HG03039 (cell line): ENCODE data around the gene COX5B.

Experiments
- ATAC-seq: cut with Tn5 transposase; IDR thresholded peaks from one replicate; pipeline ENCODE4 v1.9.1; 2021; ENCODE audit warnings: mild to moderate bottlenecking, moderate library complexity; ENCODE audit not compliant: unreplicated experiment

Gene COX5B

GRCh38 chr2:97653874-97654273 lies 8.0 kb downstream of the COX5B start:
- no peak for ATAC-seq

DNA sequence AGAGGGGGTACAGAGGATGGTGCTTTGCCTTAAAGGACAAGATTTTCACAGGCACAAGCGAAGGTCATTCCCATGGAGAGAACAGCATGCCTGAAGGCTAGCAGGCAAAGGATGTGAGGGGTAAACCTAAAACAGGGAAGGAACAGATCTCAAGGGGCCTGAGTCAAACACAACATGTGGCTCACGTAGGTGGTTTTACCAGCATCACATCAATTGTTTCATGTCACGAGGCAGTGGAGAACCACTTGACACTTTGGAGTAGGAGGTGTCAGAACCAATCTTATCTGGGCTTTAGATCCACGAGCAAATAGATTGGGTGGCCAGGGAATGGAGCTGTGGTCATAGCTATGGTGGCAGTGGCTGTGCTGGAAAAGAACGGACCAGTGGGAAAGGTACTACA lies 8.4 kb downstream of the COX5B start:
- ATAC-seq, result no peak

GRCh38 chr2:97654791-97655190 lies 8.9 kb downstream of the COX5B start:
- ATAC-seq, result no peak

- no peak for ATAC-seq
Observed at GRCh38 chr2:97656129-97656755, 10.4 kb downstream of the COX5B start.

DNA sequence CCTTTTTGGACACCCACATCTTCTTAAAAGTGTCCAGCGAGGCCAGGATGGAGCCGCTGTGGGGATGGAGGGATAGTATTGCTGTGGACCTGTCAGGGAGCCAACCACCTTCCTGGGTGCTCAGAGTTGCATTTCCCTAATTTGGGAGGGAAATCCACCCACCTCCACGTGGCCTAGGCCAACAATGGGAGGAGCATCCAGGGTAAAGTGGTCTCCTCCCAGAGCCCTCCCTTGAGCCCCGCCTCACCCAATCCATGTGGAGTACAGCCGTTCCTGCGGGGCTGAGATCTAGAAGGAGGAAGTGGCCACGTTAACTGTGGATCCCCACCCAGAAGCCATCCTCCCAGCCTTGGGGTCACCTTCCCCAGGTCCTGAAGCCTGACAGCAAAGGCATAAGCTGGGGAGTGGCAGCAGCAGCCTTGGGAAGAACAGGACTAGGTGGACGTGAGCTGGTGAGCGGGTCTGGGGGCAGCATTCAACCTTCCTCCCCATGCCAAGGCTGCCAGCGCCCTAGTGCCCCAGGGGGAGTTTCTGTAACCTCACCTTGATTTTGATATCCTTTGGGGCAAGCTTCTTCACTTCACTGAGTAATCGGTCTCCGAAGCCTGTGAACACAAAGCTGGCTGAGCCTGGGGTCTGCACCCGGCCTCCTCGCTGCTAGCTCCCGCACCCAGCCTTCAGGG lies 11.2 kb downstream of the COX5B start:
- no peak for ATAC-seq

DNA sequence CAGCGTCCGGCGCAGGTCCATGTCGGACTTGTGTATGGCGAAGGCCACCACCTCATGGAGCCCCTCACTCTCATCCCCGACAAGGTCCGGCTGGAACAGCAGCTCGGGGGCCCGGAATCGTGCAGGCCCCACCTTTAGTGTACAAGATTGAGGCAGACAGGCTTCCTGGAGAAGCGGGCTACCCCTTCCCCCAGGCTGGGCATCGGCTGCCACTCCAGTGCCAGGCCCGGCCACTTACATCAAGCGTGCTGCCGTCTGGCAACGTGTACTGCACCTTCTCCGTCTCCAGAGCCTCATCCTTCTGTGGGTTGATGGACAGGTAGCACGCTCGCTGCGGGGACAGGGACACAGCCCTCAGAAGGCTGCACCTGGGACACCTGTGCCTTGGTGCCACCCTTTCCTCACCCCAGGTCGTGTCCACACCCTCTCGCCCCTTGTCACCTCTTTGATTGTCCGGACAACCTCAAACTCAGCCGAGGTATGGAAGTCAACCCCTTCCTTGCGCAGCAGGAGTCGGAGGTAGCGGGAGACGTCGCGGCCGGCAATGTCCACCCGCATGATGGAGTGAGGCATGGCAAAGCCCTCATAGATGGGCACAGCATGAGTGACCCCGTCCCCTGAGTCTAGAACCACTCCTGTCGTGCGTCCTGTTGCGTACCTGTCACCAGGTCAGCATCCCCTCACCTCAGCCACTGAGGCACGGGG lies 12.3 kb downstream of the COX5B start:
- no peak for ATAC-seq

- ATAC-seq, result no peak
Observed at GRCh38 chr2:97658691-97659157, 12.9 kb downstream of the COX5B start.

DNA sequence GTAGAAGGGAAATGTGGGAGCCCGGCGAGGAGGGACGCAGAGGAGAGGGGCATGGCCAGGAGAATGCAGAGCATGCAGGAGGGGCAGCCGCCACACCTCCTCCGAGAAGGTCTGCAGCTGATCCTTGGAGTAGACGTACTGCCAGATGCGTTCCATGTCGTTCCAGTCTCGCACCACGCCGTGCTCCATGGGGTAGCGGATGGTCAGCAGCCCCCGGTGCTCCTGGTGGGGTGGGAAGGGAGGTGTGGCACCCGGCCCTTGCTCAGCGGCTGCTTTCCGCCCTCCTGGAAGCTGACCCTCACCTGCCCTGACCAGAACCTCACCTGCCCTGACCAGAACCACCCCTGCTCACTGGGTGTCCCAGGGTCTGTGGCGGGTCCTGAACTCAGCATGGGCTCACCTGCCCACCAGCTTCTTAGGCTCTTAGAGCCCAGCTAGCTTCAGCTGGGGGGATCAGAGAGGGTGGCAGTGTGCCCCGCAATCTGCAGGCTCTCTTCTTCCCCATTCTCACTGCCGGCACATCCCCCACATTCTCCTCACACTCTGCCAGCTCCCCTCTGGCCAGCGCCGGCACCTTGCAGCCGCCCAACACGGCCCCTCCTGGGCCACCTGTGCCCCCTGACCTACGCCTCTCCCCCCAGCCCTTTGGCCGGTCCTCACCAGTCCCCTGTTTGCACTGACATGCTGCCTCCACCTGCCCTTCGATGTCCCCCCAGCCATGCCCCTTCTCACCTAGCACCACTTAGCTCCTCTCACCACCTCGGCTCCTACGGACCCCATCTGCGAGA lies 13.6 kb downstream of the COX5B start:
- no peak for ATAC-seq

GRCh38 chr2:97660044-97660774 lies 14.3 kb downstream of the COX5B start:
- no peak for ATAC-seq

DNA sequence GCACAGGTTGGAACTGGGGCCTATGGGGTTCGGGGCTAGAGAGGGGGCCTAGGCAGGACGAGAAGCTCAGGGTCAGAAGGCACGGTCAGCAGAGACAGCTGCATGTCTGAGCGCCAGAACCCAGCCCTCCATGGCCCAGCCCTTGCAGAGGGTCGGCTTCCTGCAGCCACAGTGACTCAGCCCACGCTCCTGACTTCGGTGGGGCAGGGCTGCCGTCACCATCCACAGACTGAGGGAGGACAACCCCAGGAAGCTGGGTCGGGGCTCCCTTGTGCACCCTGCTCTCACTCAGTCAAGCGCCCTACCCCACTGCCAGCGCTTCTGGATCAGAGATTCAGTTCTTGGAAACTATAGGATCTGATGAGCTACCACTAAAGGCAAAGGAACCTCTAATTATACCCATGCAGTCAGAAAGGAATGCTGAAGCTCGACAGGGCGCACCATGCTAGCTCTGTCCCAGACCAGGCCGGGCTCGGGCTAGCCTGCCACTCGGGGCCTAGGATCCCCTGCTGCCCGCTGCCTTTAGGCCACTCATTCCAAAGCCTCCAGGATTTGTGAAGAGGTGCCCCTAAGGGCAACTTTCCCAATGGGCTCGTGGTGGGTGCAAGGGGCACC lies 15.0 kb downstream of the COX5B start:
- no peak for ATAC-seq

GRCh38 chr2:97661927-97662326 lies 16.1 kb downstream of the COX5B start:
- ATAC-seq, result no peak

- no peak for ATAC-seq
Observed at GRCh38 chr2:97662386-97662894, 16.6 kb downstream of the COX5B start.

- ATAC-seq, result peak; percentile 35
Observed at GRCh38 chr2:97662895-97663625, 17.2 kb downstream of the COX5B start.

GRCh38 chr2:97663626-97663961 lies 17.7 kb downstream of the COX5B start:
- ATAC-seq, result no peak

GRCh38 chr2:97663962-97664635 lies 18.2 kb downstream of the COX5B start, which contains the start of gene ACTR1B:
ACTR1B (minus strand) TSS chr2:97664044; CDS start chr2:97663890, 154 bp downstream.
- ATAC-seq, result peak; percentile 86

GRCh38 chr2:97664636-97664970 lies 18.7 kb downstream of the COX5B start:
- ATAC-seq, result no peak

DNA sequence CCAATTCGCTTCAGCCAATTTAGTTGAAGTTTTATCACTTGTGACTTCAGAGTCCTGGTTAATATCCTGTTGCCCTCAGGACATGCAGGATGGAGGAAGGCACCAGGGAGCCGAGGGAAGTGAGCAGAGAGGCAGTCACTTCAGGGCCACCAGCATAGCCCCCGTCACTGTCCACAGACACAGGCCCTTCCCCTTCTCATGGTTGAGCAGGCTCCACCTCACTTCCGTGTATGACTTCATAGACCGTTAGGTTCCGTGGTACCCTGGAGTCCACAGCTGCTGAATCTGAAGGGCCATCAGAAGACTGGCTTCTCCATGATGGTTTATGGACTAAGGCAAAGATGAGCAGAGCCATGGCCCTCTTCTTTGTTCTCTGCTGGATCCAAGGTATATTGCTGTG lies 23.6 kb downstream of the COX5B start, which contains the start of gene C2orf92:
Gene C2orf92 (plus strand): TSS at position 266 of the 400 bp plus-strand sequence. CDS start 76 bp downstream, at position 342.
- no peak for ATAC-seq

DNA sequence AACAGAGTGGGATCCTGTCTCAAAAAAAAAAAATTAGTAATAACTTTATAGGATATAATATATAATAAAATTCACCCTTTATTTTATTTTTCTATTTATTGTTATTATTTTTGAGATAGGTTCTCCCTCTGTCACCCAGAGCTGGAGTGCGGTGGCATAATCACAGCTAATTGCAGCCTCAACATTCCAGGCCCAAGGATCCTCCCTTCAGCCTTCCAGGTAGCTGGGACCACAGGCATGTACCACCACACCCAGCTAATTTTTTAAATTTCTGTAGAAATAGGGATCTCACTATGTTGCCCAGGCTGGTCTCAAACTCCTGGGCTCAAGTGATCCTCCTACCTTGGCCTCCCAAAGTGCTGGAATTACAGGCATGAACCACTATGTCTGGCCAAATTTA lies 24.6 kb downstream of the COX5B start:
- no peak for ATAC-seq

- no peak for ATAC-seq
Observed at GRCh38 chr2:97671526-97671925, 25.7 kb downstream of the COX5B start.
